HAP-1 (cell line): Measurements from ENCODE around the gene NECAP2.
"Not testable (repeated sequence)": the region's sequence is repeated elsewhere in the genome, so short reads cannot be mapped to it uniquely, and the experiment has no call there.

Source experiments
- DNase-seq, 2 experiments: peaks; one replicate each; pipeline ENCODE4 v3.0.0-alpha.2; 2016 to 2020; ENCODE audit warnings: low spot score in 2 of 2
- H3K27me3 ChIP-seq: fragments of 250-450 bp; sonication (Bioruptor Pico); 2 replicates; pipeline ENCODE4 v1.5.1; 2020; ENCODE audit warnings: low read depth, mild to moderate bottlenecking, moderate library complexity
- H3K36me3 ChIP-seq: fragments of 250-450 bp; sonication (Bioruptor Pico); replicated peaks from 2 replicates; pipeline ENCODE4 v1.5.1; 2020; ENCODE audit warnings: mild to moderate bottlenecking
- H3K4me1 ChIP-seq: fragments of 250-450 bp; sonication (Bioruptor Pico); 2 replicates; pipeline ENCODE4 v1.5.1; 2020; ENCODE audit warnings: mild to moderate bottlenecking
- H3K4me3 ChIP-seq: fragments of 250-450 bp; sonication (Bioruptor Pico); 2 replicates; pipeline ENCODE4 v1.5.1; 2020; ENCODE audit warnings: mild to moderate bottlenecking, moderate library complexity
- H3K9me3 ChIP-seq: fragments of 250-450 bp; sonication (Bioruptor Pico); 2 replicates; pipeline ENCODE4 v1.5.1; 2020; ENCODE audit warnings: mild to moderate bottlenecking, moderate library complexity
- in situ Hi-C: fragments of 300-500 bp; cut with MboI; formaldehyde crosslinking; loops from 3 replicates; pipeline ENCODE4 v1.14.3; 2020; ENCODE audit warnings: low sequenced_read_pairs, inconsistent platforms, mixed read lengths

NECAP2 gene

GRCh38 chr1:16441282-16441665 is 750 bp downstream of the NECAP2 start:
- H3K4me1 ChIP-seq = peaks cover 5% of the 10 kb centered on the region
- no peak for DNase-seq
- peak overlapping the region; percentile 97 for H3K4me3 ChIP-seq
- no peaks in the 10 kb centered on the region for H3K27me3 ChIP-seq
- in situ Hi-C loops = no loop called here
- H3K36me3 ChIP-seq = peaks cover 27% of the 10 kb centered on the region
- H3K9me3 ChIP-seq = no peaks in the 10 kb centered on the region

- no peaks in the 10 kb centered on the region for H3K9me3 ChIP-seq
- H3K4me3 ChIP-seq = no peak overlapping the region
- peaks cover 5% of the 10 kb centered on the region for H3K4me1 ChIP-seq
- no peak for DNase-seq
- peaks cover 28% of the 10 kb centered on the region for H3K36me3 ChIP-seq
- no peaks in the 10 kb centered on the region for H3K27me3 ChIP-seq
- in situ Hi-C loops = no loop called here
These were observed 1.7 kb downstream of the NECAP2 start for GRCh38 chr1:16442265-16442664.

- H3K36me3 ChIP-seq = peaks cover 35% of the 10 kb centered on the region
- H3K27me3 ChIP-seq = no peaks in the 10 kb centered on the region
- H3K4me1 ChIP-seq = peaks cover 5% of the 10 kb centered on the region
- H3K9me3 ChIP-seq = no peaks in the 10 kb centered on the region
- in situ Hi-C loops = no loop called here
- no peak overlapping the region for H3K4me3 ChIP-seq
- no peak for DNase-seq
These were observed 2.4 kb downstream of the NECAP2 start for GRCh38 chr1:16442941-16443340.

GRCh38 chr1:16443975-16444770 is 3.6 kb downstream of the NECAP2 start:
- H3K4me1 ChIP-seq = peaks cover 5% of the 10 kb centered on the region
- no peaks in the 10 kb centered on the region for H3K9me3 ChIP-seq
- no peak for DNase-seq
- H3K4me3 ChIP-seq = no peak overlapping the region
- in situ Hi-C loops = no loop called here
- peaks cover 47% of the 10 kb centered on the region for H3K36me3 ChIP-seq
- no peaks in the 10 kb centered on the region for H3K27me3 ChIP-seq

GRCh38 chr1:16445052-16445451 is 4.5 kb downstream of the NECAP2 start:
- Histone ChIP-seq H3K4me1 (peaks cover 5% of the 10 kb centered on the region), H3K9me3 (no peaks in the 10 kb centered on the region), H3K27me3 (no peaks in the 10 kb centered on the region), H3K4me3 (no peak overlapping the region), H3K36me3 (peaks cover 56% of the 10 kb centered on the region)
- in situ Hi-C loops = no loop called here
- DNase-seq = no peak

- no peak for DNase-seq
- Histone ChIP-seq H3K36me3 (peaks cover 54% of the 10 kb centered on the region), H3K9me3 (no peaks in the 10 kb centered on the region), H3K27me3 (no peaks in the 10 kb centered on the region), H3K4me3 (no peak overlapping the region), H3K4me1 (peaks cover 5% of the 10 kb centered on the region)
- in situ Hi-C loops = no loop called here
These were observed 5.6 kb downstream of the NECAP2 start for GRCh38 chr1:16446116-16446515.

- DNase-seq = no peak
- Histone ChIP-seq H3K27me3 (no peaks in the 10 kb centered on the region), H3K9me3 (no peaks in the 10 kb centered on the region), H3K4me1 (no peaks in the 10 kb centered on the region), H3K36me3 (peaks cover 66% of the 10 kb centered on the region), H3K4me3 (no peak overlapping the region)
- in situ Hi-C loops = no loop called here
These were observed 7.1 kb downstream of the NECAP2 start for GRCh38 chr1:16447641-16448040.

- H3K4me3 ChIP-seq = no peak overlapping the region
- H3K36me3 ChIP-seq = peaks cover 62% of the 10 kb centered on the region
- no peaks in the 10 kb centered on the region for H3K27me3 ChIP-seq
- H3K9me3 ChIP-seq = no peaks in the 10 kb centered on the region
- in situ Hi-C loops = no loop called here
- DNase-seq = no peak
- H3K4me1 ChIP-seq = no peaks in the 10 kb centered on the region
These were observed 8.5 kb downstream of the NECAP2 start for GRCh38 chr1:16449065-16449464.

GRCh38 chr1:16449666-16450065 is 9.1 kb downstream of the NECAP2 start:
- Histone ChIP-seq H3K4me3 (no peak overlapping the region), H3K36me3 (peaks cover 66% of the 10 kb centered on the region), H3K4me1 (no peaks in the 10 kb centered on the region), H3K27me3 (no peaks in the 10 kb centered on the region), H3K9me3 (no peaks in the 10 kb centered on the region)
- DNase-seq = no peak
- in situ Hi-C loops = no loop called here

- no peaks in the 10 kb centered on the region for H3K4me1 ChIP-seq
- no peak for DNase-seq
- no peaks in the 10 kb centered on the region for H3K9me3 ChIP-seq
- H3K27me3 ChIP-seq = no peaks in the 10 kb centered on the region
- no peak overlapping the region for H3K4me3 ChIP-seq
- in situ Hi-C loops = no loop called here
- peaks cover 70% of the 10 kb centered on the region for H3K36me3 ChIP-seq
These were observed 10.4 kb downstream of the NECAP2 start for GRCh38 chr1:16450863-16451481.

GRCh38 chr1:16451841-16452528 is 11.5 kb downstream of the NECAP2 start:
- no peak for DNase-seq
- Histone ChIP-seq H3K27me3 (no peaks in the 10 kb centered on the region), H3K4me1 (no peaks in the 10 kb centered on the region), H3K4me3 (no peak overlapping the region), H3K36me3 (peaks cover 80% of the 10 kb centered on the region), H3K9me3 (no peaks in the 10 kb centered on the region)
- in situ Hi-C loops = no loop called here

GRCh38 chr1:16454909-16455308 is 14.4 kb downstream of the NECAP2 start:
- H3K4me3 ChIP-seq, DNase-seq, in situ Hi-C loops, H3K27me3 ChIP-seq, H3K9me3 ChIP-seq, H3K4me1 ChIP-seq: not testable (repeated sequence)
- peaks cover 72% of the 10 kb centered on the region for H3K36me3 ChIP-seq

- DNase-seq, H3K4me1 ChIP-seq, H3K27me3 ChIP-seq, H3K9me3 ChIP-seq, in situ Hi-C loops, H3K4me3 ChIP-seq: not testable (repeated sequence)
- peaks cover 75% of the 10 kb centered on the region for H3K36me3 ChIP-seq
These were observed 15.6 kb downstream of the NECAP2 start for GRCh38 chr1:16456151-16456550.

GRCh38 chr1:16458831-16459230 is 18.3 kb downstream of the NECAP2 start:
- no peak for DNase-seq
- Histone ChIP-seq H3K27me3 (no peaks in the 10 kb centered on the region), H3K9me3 (no peaks in the 10 kb centered on the region), H3K4me3 (no peak overlapping the region), H3K36me3 (peaks cover 57% of the 10 kb centered on the region), H3K4me1 (peaks cover 10% of the 10 kb centered on the region)
- in situ Hi-C loops = no loop called here
